ENCODE measurements around the gene PLET1.

GRCh38 chr11:112293614-112294013 is 33.0 kb upstream of the PLET1 start:
- no peak for TF ChIP-seq SP1 (CRISPR knock-in tag; IDR thresholded peaks at IDR 0.05)
- TF ChIP-seq ZNF79 (CRISPR knock-in tag; IDR thresholded peaks at IDR 0.05; ENCODE audit: low read depth) = no peak
- no peak for TF ChIP-seq NCOA2 (IDR thresholded peaks at IDR 0.05; ENCODE audit: partially characterized antibody in 2 of 2)
- TF ChIP-seq BRCA1 (IDR thresholded peaks at IDR 0.05) = no peak
- TF ChIP-seq BRCA1 (CRISPR knock-in tag; IDR thresholded peaks at IDR 0.05) = no peak
- no peak for TF ChIP-seq YY1 (IDR thresholded peaks at IDR 0.05; ENCODE audit: borderline replicate concordance in 1 of 3, control insufficient read depth in 1 of 3, extremely low read depth in 1 of 3, insufficient read depth in 3 of 3, insufficient read length in 1 of 3, insufficient replicate concordance in 2 of 3, low read depth in 1 of 3, low read length in 2 of 3)
- TF ChIP-seq E4F1 (CRISPR knock-in tag; IDR thresholded peaks at IDR 0.05; ENCODE audit: borderline replicate concordance) = no peak
